HFFc6 (cell line): ENCODE measurements around the gene GLIPR1. TPM values are rescaled to one million over a fixed set of nuclear protein-coding genes. Genes with fewer than 3 reads are reported as not detected.

Experiments used
- DNase-seq: peaks from one replicate; pipeline ENCODE4 v3.0.0-alpha.2; 2018
- H3K27ac Mint-ChIP-seq: 2 replicates; pipeline ENCODE4 v1.8.0; 2020; ENCODE audit warnings: mild to moderate bottlenecking, mixed read lengths
- H3K27me3 Mint-ChIP-seq: 2 replicates; pipeline ENCODE4 v1.8.0; 2021; ENCODE audit warnings: mild to moderate bottlenecking, moderate library complexity, mixed read lengths; ENCODE audit not compliant: insufficient read depth
- H3K36me3 Mint-ChIP-seq: 2 replicates; pipeline ENCODE4 v1.8.0; 2021; ENCODE audit warnings: low read depth, mixed read lengths
- H3K4me1 Mint-ChIP-seq: 2 replicates; pipeline ENCODE4 v1.8.0; 2020; ENCODE audit warnings: low read depth, mixed read lengths
- H3K4me3 Mint-ChIP-seq: 2 replicates; pipeline ENCODE4 v1.8.0; 2020; ENCODE audit warnings: mild to moderate bottlenecking, moderate library complexity, mixed read lengths
- H3K9me3 Mint-ChIP-seq: 2 replicates; pipeline ENCODE4 v1.8.0; 2020; ENCODE audit warnings: mild to moderate bottlenecking, mixed read lengths
- CTCF ChIP-seq: fragments of 200-600 bp; sonication (generic); IDR thresholded peaks from 2 replicates; pipeline ENCODE4 v1.5.0; 2021; ENCODE audit warnings: antibody characterized with exemption, mild to moderate bottlenecking
- total RNA-seq, 6 experiments: library from RNA; stranded (reverse); fragmentation: NEBNext Ultra II Directional; extraction: Animal tissue kit (Norgen Biotek cat#: 25700); gene quantifications; 2 replicates in 1 of 6; 3 replicates in 5 of 6; pipeline ENCODE4 v1.2.3, GENCODE V29; 2021

The GLIPR1 gene
- total RNA-seq, 6 experiments from 2014 or later, result 190 to 339 (median 278) TPM

- Mint-ChIP-seq H3K9me3 (peaks cover 13% of the 10 kb centered on the region), H3K4me3 (no peak overlapping the region), H3K27ac (no peak overlapping the region), H3K36me3 (peaks cover 16% of the 10 kb centered on the region), H3K27me3 (no peaks in the 10 kb centered on the region; the same call in 1 of the 2 replicates), H3K4me1 (peaks cover 20% of the 10 kb centered on the region)
- no peak for DNase-seq
- TF ChIP-seq CTCF, result no peak
Observed at GRCh38 chr12:75460204-75460603, 20.4 kb upstream of the GLIPR1 start.

- 0 out of 2 replicates have a peak, but pooled peaks cover 5% of the 10 kb centered on the region for H3K4me1 Mint-ChIP-seq
- H3K4me3 Mint-ChIP-seq, result no peak overlapping the region
Observed at GRCh38 chr12:75471902-75472890, 8.4 kb upstream of the GLIPR1 start.

GRCh38 chr12:75474116-75474515, 6.4 kb upstream of the GLIPR1 start:
- Mint-ChIP-seq H3K27me3 (no peaks in the 10 kb centered on the region), H3K27ac (no peak overlapping the region), H3K9me3 (no peaks in the 10 kb centered on the region), H3K36me3 (no peaks in the 10 kb centered on the region), H3K4me1 (peaks cover 14% of the 10 kb centered on the region), H3K4me3 (no peak overlapping the region)
- no peak for TF ChIP-seq CTCF
- no peak for DNase-seq

More at GRCh38 chr12:75471902-75472890, 8.4 kb upstream of the GLIPR1 start:
- DNase-seq, result no peak
- no peak for TF ChIP-seq CTCF
- Mint-ChIP-seq H3K36me3 (no peaks in the 10 kb centered on the region), H3K27ac (no peak overlapping the region), H3K27me3 (no peaks in the 10 kb centered on the region), H3K9me3 (no peaks in the 10 kb centered on the region)

- H3K9me3 Mint-ChIP-seq, result no peaks in the 10 kb centered on the region
- H3K4me3 Mint-ChIP-seq, result no peak overlapping the region
- no peak overlapping the region for H3K27ac Mint-ChIP-seq
- peaks cover 32% of the 10 kb centered on the region for H3K4me1 Mint-ChIP-seq
- no peak for DNase-seq
- TF ChIP-seq CTCF, result no peak
- no peaks in the 10 kb centered on the region; the same call in 1 of the 2 replicates for H3K27me3 Mint-ChIP-seq
- peaks cover 5% of the 10 kb centered on the region; the same call in 1 of the 2 replicates for H3K36me3 Mint-ChIP-seq
Observed at GRCh38 chr12:75476071-75476470, 4.5 kb upstream of the GLIPR1 start.

GRCh38 chr12:75477137-75477536, 3.4 kb upstream of the GLIPR1 start:
- no peak for DNase-seq
- Mint-ChIP-seq H3K4me1 (peaks cover 43% of the 10 kb centered on the region), H3K36me3 (peaks cover 16% of the 10 kb centered on the region), H3K9me3 (no peaks in the 10 kb centered on the region), H3K4me3 (no peak overlapping the region), H3K27me3 (no peaks in the 10 kb centered on the region; the same call in 1 of the 2 replicates), H3K27ac (no peak overlapping the region)
- no peak for TF ChIP-seq CTCF
